Stimulated activated CD8-positive, alpha-beta memory T cell treated with anti-CD3 and anti-CD28 coated beads, Interleukin-2, amount 100 ng/mL, for 1 hour (primary cell): ENCODE data around the gene TPRG1L.

Source experiments
- DNase-seq, 2 donors: peaks; one replicate each; pipeline ENCODE4 v3.0.0-alpha.2; 2020; ENCODE audit warnings: low read depth in 2 of 2

TPRG1L gene

GRCh38 chr1:3663999-3664699 lies 39.3 kb downstream of the TPRG1L start:
- DNase-seq: no peak

- no peak for DNase-seq
Observed at GRCh38 chr1:3664700-3665375, 40.0 kb downstream of the TPRG1L start.

- DNase-seq: no peak
Observed at GRCh38 chr1:3668148-3668547, 43.3 kb downstream of the TPRG1L start.

GRCh38 chr1:3668585-3669300 lies 43.9 kb downstream of the TPRG1L start:
- no peak for DNase-seq

GRCh38 chr1:3669421-3669821 lies 44.6 kb downstream of the TPRG1L start:
- no peak for DNase-seq

GRCh38 chr1:3669971-3670431 lies 45.2 kb downstream of the TPRG1L start:
- DNase-seq: no peak

GRCh38 chr1:3670823-3671265 lies 46.0 kb downstream of the TPRG1L start:
- no peak for DNase-seq

- DNase-seq: no peak
Observed at GRCh38 chr1:3671371-3672180, 46.8 kb downstream of the TPRG1L start.

GRCh38 chr1:3672231-3672970 lies 47.6 kb downstream of the TPRG1L start:
- no peak for DNase-seq

GRCh38 chr1:3672971-3673361 lies 48.2 kb downstream of the TPRG1L start:
- DNase-seq: no peak

- no peak for DNase-seq
Observed at GRCh38 chr1:3673381-3674099, 48.7 kb downstream of the TPRG1L start.

GRCh38 chr1:3674100-3675094 lies 49.6 kb downstream of the TPRG1L start:
- DNase-seq: no peak

GRCh38 chr1:3675436-3675835 lies 50.6 kb downstream of the TPRG1L start:
- no peak for DNase-seq

GRCh38 chr1:3676581-3677470 lies 52.0 kb downstream of the TPRG1L start:
- DNase-seq: no peak

- DNase-seq: no peak
Observed at GRCh38 chr1:3677484-3677883, 52.7 kb downstream of the TPRG1L start.

GRCh38 chr1:3678361-3679097 lies 53.7 kb downstream of the TPRG1L start:
- no peak for DNase-seq

- DNase-seq: no peak
Observed at GRCh38 chr1:3679098-3679555, 54.3 kb downstream of the TPRG1L start.
